ENCODE measurements around the gene CYBC1. TPM values are rescaled to one million over a fixed set of nuclear protein-coding genes. Genes with fewer than 3 reads are reported as not detected.
A peak's percentile ranks its signal among the peaks of the same experiment; 100 is the strongest.

The CYBC1 gene
- total and polyA plus RNA-seq, 2 of the 4 experiments (the other 2 are of a cell fraction) = 75.1 to 76.7 TPM

GRCh38 chr17:82489117-82489516 is 38.6 kb upstream of the CYBC1 start:
- H2AK5ac ChIP-seq (ENCODE audit: low read depth, low read length) = no peak overlapping the region

More at GRCh38 chr17:82489117-82489516, 38.6 kb upstream of the CYBC1 start:
- ATAC-seq (ENCODE audit: low read depth) (peak; percentile 76), DNase-seq (peak; percentile 65)
- Histone ChIP-seq H3K36me3 (ENCODE audit: control insufficient read depth, insufficient read depth, low read length) (peaks cover 35% of the 10 kb centered on the region), H3K18ac (ENCODE audit: low read depth, low read length) (no peak overlapping the region), H2BK120ac (ENCODE audit: low read depth, low read length) (no peak overlapping the region), H4K5ac (ENCODE audit: low read depth, low read length) (no peak overlapping the region), H3K23ac (ENCODE audit: low read depth, low read length) (no peak overlapping the region), H3K79me1 (ENCODE audit: low read depth in 1 of 2, low read length in 2 of 2) (peaks cover 0 to 5% of the 10 kb centered on the region in 2 experiments; a peak in 1 of 4 replicates), H4K8ac (ENCODE audit: low read depth in 2 of 2, low read length in 2 of 2) (no peak overlapping the region), H4K20me1 (ENCODE audit: insufficient read depth, low read length) (peaks cover 9% of the 10 kb centered on the region; the same call in 1 of the 2 replicates), H3K9me3 (ENCODE audit: control insufficient read depth, insufficient read depth, low read length) (no peaks in the 10 kb centered on the region), H2AK9ac (replicated peaks; ENCODE audit: low read depth, low read length, poor library complexity) (peak overlapping the region; percentile 74), H3K56ac (ENCODE audit: extremely low read depth, insufficient read depth, low read length) (no peak overlapping the region), H3K27me3 (ENCODE audit: control insufficient read depth, insufficient read depth, low read length) (no peaks in the 10 kb centered on the region), H2BK15ac (ENCODE audit: low read depth, low read length) (no peak overlapping the region), H3K4me3 (ENCODE audit: insufficient read depth, low read depth, low read length) (no peak overlapping the region), H3K9ac (ENCODE audit: low read depth, low read length) (no peak overlapping the region), H2AFZ (replicated peaks; ENCODE audit: low read length, poor library complexity) (peak overlapping the region; percentile 37), H2BK20ac (ENCODE audit: low read depth, low read length) (no peak overlapping the region), H3K4ac (ENCODE audit: low read depth, low read length) (no peak overlapping the region), H2BK5ac (ENCODE audit: low read depth, low read length, poor library complexity, severe bottlenecking) (no peak overlapping the region), H4K91ac (ENCODE audit: insufficient read depth, low read depth, low read length) (no peak overlapping the region), H3K27ac (ENCODE audit: insufficient read depth, low read length) (no peak overlapping the region), H3K4me2 (ENCODE audit: low read depth, low read length) (no peak overlapping the region), H3K14ac (replicated peaks; ENCODE audit: low read depth, low read length) (no peak overlapping the region), H3K4me1 (ENCODE audit: control insufficient read depth, insufficient read depth, low read length) (peaks cover 10% of the 10 kb centered on the region), H3K9me1 (ENCODE audit: insufficient read depth, low read length) (peaks cover 8% of the 10 kb centered on the region)
- WGBS, 2 experiments (ENCODE audit: extremely low coverage in 2 of 2, insufficient read length in 1 of 2) = 15% methylated on average over 1 of the region's 8 CpGs; no CpG with 5 or more reads in 1 of the 2 experiments
- no TSS peak for BruUV-seq (replicated peaks)
- dilution Hi-C loops (cut with HindIII; ENCODE audit: low sequenced_read_pairs, unreplicated experiment) (no loop called here), in situ Hi-C loops (cut with MboI; ENCODE audit: low sequenced_read_pairs) (no loop called here), intact Hi-C loops (cut with micrococcal nuclease) (no loop called here)
- ChIA-PET POLR2A (ENCODE audit: unreplicated experiment) (no interaction called here), CTCF (no interaction called here)
- no peak for TF ChIP-seq USF2 (IDR thresholded peaks at IDR 0.05; ENCODE audit: low read depth, low read length)

Measured in IMR-90 (cell line).